IMR-90 (cell line): ENCODE measurements around the gene SCFD1.

Experiments
- BHLHE40 ChIP-seq: fragments of 150-350 bp; IDR thresholded peaks from 2 replicates; pipeline ENCODE4 v1.6.1; 2016; ENCODE audit warnings: mild to moderate bottlenecking, low read depth, low read length
- CHD1 ChIP-seq: IDR thresholded peaks from 2 replicates; pipeline ENCODE4 v1.6.1; 2012; ENCODE audit warnings: low read depth, low read length, improper control_type of control experiment
- MAFK ChIP-seq: IDR thresholded peaks from 2 replicates; pipeline ENCODE4 v1.6.1; 2012; ENCODE audit warnings: low read depth, low read length, improper control_type of control experiment
- MXI1 ChIP-seq: IDR thresholded peaks from 2 replicates; pipeline ENCODE4 v1.6.1; 2012; ENCODE audit warnings: low read depth, mild to moderate bottlenecking, low read length, moderate library complexity, borderline replicate concordance
- POLR2A ChIP-seq: IDR thresholded peaks from 2 replicates; pipeline ENCODE4 v1.6.1; 2012; ENCODE audit warnings: mild to moderate bottlenecking, low read depth, low read length
- RAD21 ChIP-seq: IDR thresholded peaks from 2 replicates; pipeline ENCODE4 v1.6.1; 2012; ENCODE audit warnings: low read length, improper control_type of control experiment
- RCOR1 ChIP-seq: IDR thresholded peaks from 2 replicates; pipeline ENCODE4 v1.6.1; 2012; ENCODE audit warnings: mild to moderate bottlenecking, low read length, improper control_type of control experiment; ENCODE audit not compliant: insufficient replicate concordance
- RFX5 ChIP-seq: IDR thresholded peaks from 2 replicates; pipeline ENCODE4 v1.8.0; 2012; ENCODE audit warnings: low read depth, mild to moderate bottlenecking, low read length, moderate library complexity
- TF ChIP-seq, protein P1 (sequence below): conservative IDR thresholded peaks from 2 replicates; pipeline ENCODE4 v1.5.1; 2012; ENCODE audit warnings: mild to moderate bottlenecking, low read depth, low read length, improper control_type of control experiment
- TF ChIP-seq, protein P2 (sequence below): fragments of 150-350 bp; IDR thresholded peaks from 2 replicates; pipeline ENCODE4 v1.6.1; 2016; ENCODE audit warnings: low read depth, mild to moderate bottlenecking, low read length, moderate library complexity, borderline replicate concordance

DNA sequence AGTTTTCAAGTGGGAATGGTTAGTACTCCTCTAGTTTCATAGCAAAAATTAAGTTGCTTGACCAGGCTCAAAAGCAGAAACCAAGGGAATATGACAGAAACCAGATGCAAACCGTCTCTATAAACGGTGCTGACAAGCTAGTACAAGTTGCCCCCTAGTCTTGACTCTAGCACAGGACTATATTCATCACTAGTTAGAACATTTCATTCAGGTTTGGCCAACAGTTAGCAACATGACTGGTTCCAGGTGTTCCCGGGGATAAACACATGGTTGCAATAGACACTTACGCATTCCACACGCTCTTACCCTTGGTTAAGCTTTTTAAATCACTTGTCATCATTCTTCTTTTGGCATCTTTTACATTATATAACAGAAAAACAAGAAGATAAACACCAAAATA lies 103.6 kb downstream of the SCFD1 start:
- no peak for TF ChIP-seq POLR2A
- TF ChIP-seq MAFK, result no peak
- TF ChIP-seq, protein P1, sequence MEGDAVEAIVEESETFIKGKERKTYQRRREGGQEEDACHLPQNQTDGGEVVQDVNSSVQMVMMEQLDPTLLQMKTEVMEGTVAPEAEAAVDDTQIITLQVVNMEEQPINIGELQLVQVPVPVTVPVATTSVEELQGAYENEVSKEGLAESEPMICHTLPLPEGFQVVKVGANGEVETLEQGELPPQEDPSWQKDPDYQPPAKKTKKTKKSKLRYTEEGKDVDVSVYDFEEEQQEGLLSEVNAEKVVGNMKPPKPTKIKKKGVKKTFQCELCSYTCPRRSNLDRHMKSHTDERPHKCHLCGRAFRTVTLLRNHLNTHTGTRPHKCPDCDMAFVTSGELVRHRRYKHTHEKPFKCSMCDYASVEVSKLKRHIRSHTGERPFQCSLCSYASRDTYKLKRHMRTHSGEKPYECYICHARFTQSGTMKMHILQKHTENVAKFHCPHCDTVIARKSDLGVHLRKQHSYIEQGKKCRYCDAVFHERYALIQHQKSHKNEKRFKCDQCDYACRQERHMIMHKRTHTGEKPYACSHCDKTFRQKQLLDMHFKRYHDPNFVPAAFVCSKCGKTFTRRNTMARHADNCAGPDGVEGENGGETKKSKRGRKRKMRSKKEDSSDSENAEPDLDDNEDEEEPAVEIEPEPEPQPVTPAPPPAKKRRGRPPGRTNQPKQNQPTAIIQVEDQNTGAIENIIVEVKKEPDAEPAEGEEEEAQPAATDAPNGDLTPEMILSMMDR, result no peak
- TF ChIP-seq RAD21, result no peak
- TF ChIP-seq CHD1, result no peak
- no peak for TF ChIP-seq BHLHE40
- TF ChIP-seq, protein P2, sequence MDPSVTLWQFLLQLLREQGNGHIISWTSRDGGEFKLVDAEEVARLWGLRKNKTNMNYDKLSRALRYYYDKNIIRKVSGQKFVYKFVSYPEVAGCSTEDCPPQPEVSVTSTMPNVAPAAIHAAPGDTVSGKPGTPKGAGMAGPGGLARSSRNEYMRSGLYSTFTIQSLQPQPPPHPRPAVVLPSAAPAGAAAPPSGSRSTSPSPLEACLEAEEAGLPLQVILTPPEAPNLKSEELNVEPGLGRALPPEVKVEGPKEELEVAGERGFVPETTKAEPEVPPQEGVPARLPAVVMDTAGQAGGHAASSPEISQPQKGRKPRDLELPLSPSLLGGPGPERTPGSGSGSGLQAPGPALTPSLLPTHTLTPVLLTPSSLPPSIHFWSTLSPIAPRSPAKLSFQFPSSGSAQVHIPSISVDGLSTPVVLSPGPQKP, result no peak
- no peak for TF ChIP-seq RCOR1
- no peak for TF ChIP-seq MXI1
- no peak for TF ChIP-seq RFX5
